ENCODE results near the gene LBHD2. TPM values are rescaled to one million over a fixed set of nuclear protein-coding genes. Genes with fewer than 3 reads are reported as not detected.

The LBHD2 gene
- polyA plus RNA-seq, 1 donor from 2014 or later: not detected

GRCh38 chr14:103122947-103123633, 39.1 kb downstream of the LBHD2 start, which contains the start of gene TNFAIP2 (continued):
- no peak for TF ChIP-seq MXI1 (conservative IDR thresholded peaks at IDR 0.05; ENCODE audit: poor library complexity, severe bottlenecking)

GRCh38 chr14:103123634-103124500, 39.9 kb downstream of the LBHD2 start:
- H3K36me3 ChIP-seq (ENCODE audit: insufficient read depth, low read length): no peaks in the 10 kb centered on the region
- no peaks in the 10 kb centered on the region for H3F3A ChIP-seq (ENCODE audit: insufficient read depth, low read length, poor library complexity, severe bottlenecking)
- H3K9ac ChIP-seq (ENCODE audit: low read length): no peak overlapping the region
- H3K27ac ChIP-seq (ENCODE audit: low read length): no peak overlapping the region
- H2AFZ ChIP-seq (ENCODE audit: low read depth, low read length): no peak overlapping the region
- H3K9me3 ChIP-seq (ENCODE audit: low read length): no peaks in the 10 kb centered on the region
- no peak overlapping the region for H3K4me2 ChIP-seq (ENCODE audit: low read length)
- H3K79me2 ChIP-seq (replicated peaks; ENCODE audit: insufficient read depth, low read length): no peaks in the 10 kb centered on the region
- H3K27me3 ChIP-seq (ENCODE audit: insufficient read depth, low read depth, low read length): peaks cover 15% of the 10 kb centered on the region
- no peaks in the 10 kb centered on the region for H4K20me1 ChIP-seq (ENCODE audit: insufficient read depth)
- no peaks in the 10 kb centered on the region for H3K9me2 ChIP-seq (ENCODE audit: insufficient read depth, low read length)
- no peak for TF ChIP-seq RAD21 (conservative IDR thresholded peaks at IDR 0.05)
- TF ChIP-seq EP300 (conservative IDR thresholded peaks at IDR 0.05; ENCODE audit: poor library complexity, severe bottlenecking): no peak
- no peak for TF ChIP-seq MXI1 (conservative IDR thresholded peaks at IDR 0.05; ENCODE audit: poor library complexity, severe bottlenecking)
- TF ChIP-seq SMC3 (conservative IDR thresholded peaks at IDR 0.05; ENCODE audit: poor library complexity): no peak
- TF ChIP-seq REST (IDR thresholded peaks at IDR 0.05; ENCODE audit: borderline replicate concordance): no peak
- TF ChIP-seq EZH2 (IDR thresholded peaks at IDR 0.05; ENCODE audit: borderline replicate concordance, insufficient read depth, low read length, poor library complexity, severe bottlenecking): no peak
- TF ChIP-seq TAF1 (IDR thresholded peaks at IDR 0.05; ENCODE audit: low read depth): no peak
- TF ChIP-seq POLR2AphosphoS5 (IDR thresholded peaks at IDR 0.05): no peak
- no peak for TF ChIP-seq CTCF (IDR thresholded peaks at IDR 0.05; ENCODE audit: poor library complexity, severe bottlenecking)
- no peak overlapping the region for H3K4me3 ChIP-seq (ENCODE audit: low read length)

Data from neural cell (in vitro differentiated cells).